HG03439 (cell line): ENCODE measurements around the gene CEP57.
"Not testable (repeated sequence)": the region's sequence is repeated elsewhere in the genome, so short reads cannot be mapped to it uniquely, and the experiment has no call there.

Experiments used
- ATAC-seq: cut with Tn5 transposase; IDR thresholded peaks from one replicate; pipeline ENCODE4 v1.9.1; 2021; ENCODE audit warnings: mild to moderate bottlenecking, moderate library complexity; ENCODE audit not compliant: unreplicated experiment

Gene CEP57

DNA sequence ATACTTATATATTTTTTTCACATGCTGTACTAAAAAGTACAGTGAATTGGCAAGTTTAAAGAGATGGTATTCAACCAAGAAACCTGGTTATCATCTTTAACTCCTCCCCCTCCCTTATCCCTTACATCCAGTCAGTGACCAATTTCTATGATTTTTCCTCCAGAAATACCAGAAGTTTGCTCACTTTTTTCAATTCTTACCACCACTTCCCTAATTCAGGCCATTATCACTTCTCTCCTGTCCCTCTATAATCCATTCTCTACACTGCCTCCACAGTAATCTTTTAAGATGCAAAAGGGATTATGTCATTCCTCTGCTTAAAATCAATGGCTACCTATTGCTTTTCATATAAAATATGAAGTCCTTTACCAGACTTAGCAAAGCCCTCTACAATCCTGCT is 62.8 kb downstream of the CEP57 start:
- ATAC-seq, result no peak

- ATAC-seq, result no peak
Measured at GRCh38 chr11:95853862-95854261, 63.6 kb downstream of the CEP57 start.

- ATAC-seq, result not testable (repeated sequence)
Measured at GRCh38 chr11:95854362-95854761, 64.1 kb downstream of the CEP57 start.

DNA sequence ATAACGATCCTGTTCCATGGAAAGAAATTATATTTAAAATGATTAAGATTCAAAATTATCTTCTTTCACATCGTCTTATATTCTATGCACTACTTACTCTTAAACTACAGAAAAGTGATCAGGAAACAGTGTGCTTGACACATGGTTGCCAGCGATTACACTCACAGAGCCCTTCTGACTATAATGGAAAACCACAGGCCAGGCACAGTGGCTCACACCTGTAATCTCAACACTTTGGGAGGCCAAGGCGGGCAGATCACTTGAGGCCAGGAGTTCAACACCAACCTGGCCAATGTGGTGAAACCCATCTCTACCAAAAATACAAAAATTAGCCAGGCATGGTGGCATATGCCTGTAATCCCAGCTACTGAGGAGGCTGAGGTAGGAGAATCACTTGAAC is 69.7 kb downstream of the CEP57 start:
- not testable (repeated sequence) for ATAC-seq

DNA sequence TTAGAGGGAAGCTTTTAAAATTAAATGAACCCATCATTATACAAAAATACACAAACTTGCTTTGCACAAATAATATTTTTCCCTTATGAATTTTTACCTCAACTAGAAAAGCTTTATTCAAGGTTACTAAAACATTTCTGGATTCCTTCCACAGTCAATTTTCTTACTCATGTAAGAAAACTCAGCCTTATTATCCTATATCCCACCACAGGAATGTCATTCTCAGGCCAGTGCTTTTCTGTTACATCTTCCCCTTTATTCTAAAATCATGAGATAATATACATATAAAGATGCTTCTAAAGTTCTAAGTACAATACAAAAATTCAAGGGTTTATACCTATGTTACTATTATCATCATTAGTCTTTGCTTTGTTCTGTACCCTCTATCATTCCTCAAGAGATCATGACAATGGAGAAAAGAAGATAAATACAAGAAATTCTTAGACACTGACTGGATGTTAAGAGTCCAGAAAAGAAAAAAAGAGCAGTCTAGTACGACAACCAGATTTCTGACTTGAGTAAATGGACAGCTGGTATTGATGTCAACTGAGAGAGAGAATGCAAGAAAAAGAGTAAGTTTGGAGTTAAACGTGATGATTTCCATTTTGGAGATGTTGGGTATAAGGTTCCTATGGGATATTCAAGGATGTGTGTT is 73.3 kb downstream of the CEP57 start:
- ATAC-seq, result no peak

GRCh38 chr11:95867105-95867504 is 76.8 kb downstream of the CEP57 start:
- ATAC-seq, result no peak

DNA sequence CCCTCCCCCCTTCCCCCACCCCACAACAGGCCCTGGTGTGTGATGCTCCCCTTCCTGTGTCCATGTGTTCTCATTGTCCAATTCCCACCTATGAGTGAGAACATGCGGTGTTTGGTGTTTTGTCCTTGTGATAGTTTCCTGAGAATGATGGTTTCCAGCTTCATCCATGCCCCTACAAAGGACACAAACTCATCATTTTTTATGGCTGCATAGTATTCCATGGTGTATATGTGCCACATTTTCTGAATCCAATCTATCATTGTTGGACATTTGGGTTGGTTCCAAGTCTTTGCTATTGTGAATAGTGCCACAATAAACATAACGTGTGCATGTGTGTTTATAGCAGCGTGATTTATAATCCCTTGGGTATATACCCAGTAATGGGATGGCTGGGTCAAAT is 80.6 kb downstream of the CEP57 start:
- ATAC-seq, result not testable (repeated sequence)

GRCh38 chr11:95877291-95877690 is 87.0 kb downstream of the CEP57 start:
- no peak for ATAC-seq
